ENCODE results near the gene PCLAF.

- TF ChIP-seq CTCF (IDR thresholded peaks at IDR 0.05) = no peak
- TF ChIP-seq POLR2AphosphoS5 (IDR thresholded peaks at IDR 0.05) = no peak
- no peak for TF ChIP-seq POLR2A (IDR thresholded peaks at IDR 0.05)
Measured at GRCh38 chr15:64314456-64314855, 66.8 kb downstream of the PCLAF start.

Measured in prostate gland (tissue), 2 donors.